Measurements from ENCODE around the gene CYB561D2. TPM values are rescaled to one million over a fixed set of nuclear protein-coding genes. Genes with fewer than 3 reads are reported as not detected.

CYB561D2 gene
- total RNA-seq, 1 donor from 2014 or later: 12.9 TPM

GRCh38 chr3:50358911-50359759 is 8.5 kb downstream of the CYB561D2 start, which contains the start of gene TMEM115:
TMEM115 (minus strand) TSS chr3:50359521; CDS start chr3:50359063, 458 bp downstream.
- Mint-ChIP-seq H3K4me3 (peak within 1 kb of the TSS; percentile 97), H3K36me3 (no peaks in the 10 kb centered on the region), H3K4me1 (peaks cover 38% of the 10 kb centered on the region), H3K27ac (peak within 1 kb of the TSS; percentile 96), H3K27me3 (ENCODE audit: low read depth) (peaks cover 2% of the 10 kb centered on the region), H3K9me3 (no peaks in the 10 kb centered on the region)
- TF ChIP-seq CTCF (IDR thresholded peaks at IDR 0.05; ENCODE audit: unreplicated experiment): no peak
- DNase-seq (ENCODE audit: low spot score in 2 of 2, unreplicated experiment in 2 of 2): peak; percentile 88 to 91

GRCh38 chr3:50359760-50360110 is 9.1 kb downstream of the CYB561D2 start:
- Mint-ChIP-seq H3K4me3 (peak overlapping the region; percentile 97), H3K36me3 (no peaks in the 10 kb centered on the region), H3K4me1 (peaks cover 44% of the 10 kb centered on the region), H3K27me3 (ENCODE audit: low read depth) (peaks cover 2% of the 10 kb centered on the region), H3K9me3 (no peaks in the 10 kb centered on the region), H3K27ac (peak overlapping the region; percentile 96)
- TF ChIP-seq CTCF (IDR thresholded peaks at IDR 0.05; ENCODE audit: unreplicated experiment): no peak
- no peak for DNase-seq (ENCODE audit: low spot score in 2 of 2, unreplicated experiment in 2 of 2)

GRCh38 chr3:50364573-50365079 is 14.0 kb downstream of the CYB561D2 start:
- DNase-seq (ENCODE audit: low spot score in 2 of 2, unreplicated experiment in 2 of 2): peak; percentile 34 to 67
- H3K36me3 Mint-ChIP-seq: no peaks in the 10 kb centered on the region
- H3K4me3 Mint-ChIP-seq: peak overlapping the region; percentile 80

GRCh38 chr3:50365080-50365841 is 14.6 kb downstream of the CYB561D2 start:
- Mint-ChIP-seq H3K9me3 (no peaks in the 10 kb centered on the region), H3K4me3 (peak overlapping the region; percentile 80), H3K27ac (peak overlapping the region; percentile 25), H3K27me3 (ENCODE audit: low read depth) (peaks cover 4% of the 10 kb centered on the region), H3K36me3 (no peaks in the 10 kb centered on the region), H3K4me1 (peaks cover 16% of the 10 kb centered on the region)
- no peak for TF ChIP-seq CTCF (IDR thresholded peaks at IDR 0.05; ENCODE audit: unreplicated experiment)
- peak; percentile 80 to 82 for DNase-seq (ENCODE audit: low spot score in 2 of 2, unreplicated experiment in 2 of 2)

More at GRCh38 chr3:50364573-50365079, 14.0 kb downstream of the CYB561D2 start:
- Mint-ChIP-seq H3K27me3 (ENCODE audit: low read depth) (peaks cover 4% of the 10 kb centered on the region), H3K4me1 (peaks cover 20% of the 10 kb centered on the region), H3K9me3 (no peaks in the 10 kb centered on the region), H3K27ac (peak overlapping the region; percentile 79)
- TF ChIP-seq CTCF (IDR thresholded peaks at IDR 0.05; ENCODE audit: unreplicated experiment): no peak

- H3K9me3 Mint-ChIP-seq: no peaks in the 10 kb centered on the region
- DNase-seq (ENCODE audit: low spot score in 2 of 2, unreplicated experiment in 2 of 2): no peak
- peaks cover 4% of the 10 kb centered on the region for H3K27me3 Mint-ChIP-seq (ENCODE audit: low read depth)
- H3K36me3 Mint-ChIP-seq: no peaks in the 10 kb centered on the region
- H3K4me1 Mint-ChIP-seq: peaks cover 19% of the 10 kb centered on the region
- no peak for TF ChIP-seq CTCF (IDR thresholded peaks at IDR 0.05; ENCODE audit: unreplicated experiment)
- H3K27ac Mint-ChIP-seq: no peak overlapping the region
- H3K4me3 Mint-ChIP-seq: peak overlapping the region; percentile 80
Observed at GRCh38 chr3:50365842-50366220, 15.2 kb downstream of the CYB561D2 start.

Data from mesothelial cell of epicardium (in vitro differentiated cells).